Neutrophil (primary cell): ENCODE measurements around the gene TMEM120B.

ENCODE experiments used
- H3K27ac ChIP-seq: fragments of 200-600 bp; sonication (generic); 2 replicates; pipeline ENCODE4 v1.5.1; 2016; ENCODE audit warnings: mild to moderate bottlenecking, moderate library complexity
- H3K27me3 ChIP-seq: fragments of 200-600 bp; sonication (generic); 2 replicates; pipeline ENCODE4 v1.6.0; 2016; ENCODE audit warnings: mild to moderate bottlenecking
- H3K36me3 ChIP-seq: fragments of 200-600 bp; sonication (generic); 2 replicates; pipeline ENCODE4 v1.5.1; 2017
- H3K4me1 ChIP-seq, 2 experiments: fragments of 200-600 bp in 1 of 2; sonication (generic) in 1 of 2; 1 replicate in 1 of 2; 2 replicates in 1 of 2; pipeline versions ENCODE4 v1.5.1 to v1.6.1; 2013 to 2016; ENCODE audit warnings: low read depth in 1 of 2, low read length in 1 of 2, mild to moderate bottlenecking in 1 of 2, moderate library complexity in 1 of 2; ENCODE audit not compliant: control insufficient read depth in 1 of 2, insufficient read depth in 1 of 2
- H3K4me3 ChIP-seq, 2 experiments: fragments of 200-600 bp in 1 of 2; sonication (generic) in 1 of 2; 1 replicate in 1 of 2; 2 replicates in 1 of 2; pipeline ENCODE4 v1.5.1; 2013 to 2016; ENCODE audit warnings: low read depth in 1 of 2, low read length in 1 of 2, mild to moderate bottlenecking in 1 of 2, moderate library complexity in 1 of 2
- H3K9me3 ChIP-seq: fragments of 200-600 bp; sonication (generic); 2 replicates; pipeline ENCODE4 v1.5.1; 2016
- CTCF ChIP-seq: fragments of 200-600 bp; sonication (generic); IDR thresholded peaks from 2 replicates; pipeline ENCODE4 v1.5.1; 2016; ENCODE audit warnings: antibody characterized with exemption

The TMEM120B gene

GRCh38 chr12:121800694-121801594, 88.4 kb downstream of the TMEM120B start:
- Histone ChIP-seq H3K4me1 (peaks cover 45 to 51% of the 10 kb centered on the region in 2 experiments), H3K9me3 (no peaks in the 10 kb centered on the region), H3K27ac (peak overlapping the region; percentile 100), H3K27me3 (no peaks in the 10 kb centered on the region), H3K4me3 (peak overlapping the region; percentile 84 to 95), H3K36me3 (peaks cover 26% of the 10 kb centered on the region)
- no peak for TF ChIP-seq CTCF

GRCh38 chr12:121801595-121802484, 89.3 kb downstream of the TMEM120B start:
- Histone ChIP-seq H3K36me3 (peaks cover 22% of the 10 kb centered on the region), H3K4me3 (peak overlapping the region; percentile 84 to 95), H3K4me1 (peaks cover 53 to 57% of the 10 kb centered on the region in 2 experiments), H3K27ac (peak overlapping the region; percentile 100), H3K9me3 (no peaks in the 10 kb centered on the region), H3K27me3 (no peaks in the 10 kb centered on the region)
- no peak for TF ChIP-seq CTCF

- no peaks in the 10 kb centered on the region for H3K9me3 ChIP-seq
- H3K36me3 ChIP-seq: peaks cover 16% of the 10 kb centered on the region
- peak overlapping the region; percentile 84 to 95 for H3K4me3 ChIP-seq
- H3K4me1 ChIP-seq: peaks cover 55 to 62% of the 10 kb centered on the region in 2 experiments
- TF ChIP-seq CTCF: no peak
- peak overlapping the region; percentile 100 for H3K27ac ChIP-seq
- no peaks in the 10 kb centered on the region for H3K27me3 ChIP-seq
Measured at GRCh38 chr12:121802485-121802842, 89.9 kb downstream of the TMEM120B start.

GRCh38 chr12:121802843-121803698, 90.5 kb downstream of the TMEM120B start:
- Histone ChIP-seq H3K27ac (peak overlapping the region; percentile 100), H3K36me3 (peaks cover 19% of the 10 kb centered on the region), H3K4me1 (peaks cover 55 to 62% of the 10 kb centered on the region in 2 experiments), H3K4me3 (peak overlapping the region; percentile 84 to 95), H3K27me3 (no peaks in the 10 kb centered on the region), H3K9me3 (no peaks in the 10 kb centered on the region)
- no peak for TF ChIP-seq CTCF
